ENCODE data around the gene RSF1.

RSF1 gene

DNA sequence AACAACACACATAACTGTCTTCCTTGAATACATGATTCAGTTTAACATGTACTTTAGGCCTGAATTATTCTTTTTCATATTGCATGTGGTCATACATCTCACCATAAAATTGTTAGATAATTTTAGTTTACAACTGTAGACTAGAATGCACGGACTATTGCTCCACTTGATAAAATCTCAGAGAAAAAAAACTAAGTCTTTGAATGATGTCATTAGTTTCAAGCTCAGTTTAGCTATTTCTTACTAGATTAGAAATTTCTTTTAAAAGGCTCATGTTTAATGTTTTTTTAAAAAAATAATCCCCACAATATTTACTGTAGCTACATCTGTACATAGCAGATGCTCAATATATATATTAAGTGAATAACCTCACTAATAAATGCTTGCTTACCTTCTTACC, 5.1 kb downstream of the RSF1 start:
- H3K27ac ChIP-seq (ENCODE audit: extremely low read depth, low read depth, low read length): no peak overlapping the region
- TF ChIP-seq, protein P1, sequence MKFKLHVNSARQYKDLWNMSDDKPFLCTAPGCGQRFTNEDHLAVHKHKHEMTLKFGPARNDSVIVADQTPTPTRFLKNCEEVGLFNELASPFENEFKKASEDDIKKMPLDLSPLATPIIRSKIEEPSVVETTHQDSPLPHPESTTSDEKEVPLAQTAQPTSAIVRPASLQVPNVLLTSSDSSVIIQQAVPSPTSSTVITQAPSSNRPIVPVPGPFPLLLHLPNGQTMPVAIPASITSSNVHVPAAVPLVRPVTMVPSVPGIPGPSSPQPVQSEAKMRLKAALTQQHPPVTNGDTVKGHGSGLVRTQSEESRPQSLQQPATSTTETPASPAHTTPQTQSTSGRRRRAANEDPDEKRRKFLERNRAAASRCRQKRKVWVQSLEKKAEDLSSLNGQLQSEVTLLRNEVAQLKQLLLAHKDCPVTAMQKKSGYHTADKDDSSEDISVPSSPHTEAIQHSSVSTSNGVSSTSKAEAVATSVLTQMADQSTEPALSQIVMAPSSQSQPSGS (tag by site-specific recombination; IDR thresholded peaks at IDR 0.05; ENCODE audit: low read depth): peak; percentile 64
- no peak for TF ChIP-seq ZNF658 (tag by site-specific recombination; IDR thresholded peaks at IDR 0.05)
- no peaks in the 10 kb centered on the region for H3K4me1 ChIP-seq (ENCODE audit: control insufficient read depth, insufficient read depth, low read length)
- no peaks in the 10 kb centered on the region for H3K9me3 ChIP-seq (ENCODE audit: control insufficient read depth, insufficient read depth, low read depth, low read length)
- no peak overlapping the region for H3K4me3 ChIP-seq (ENCODE audit: low read depth, low read length)
- peaks cover 0 to 4% of the 10 kb centered on the region in 2 experiments; a peak in 1 of 3 replicates for H3K36me3 ChIP-seq (ENCODE audit: control insufficient read depth in 2 of 2, insufficient read depth in 1 of 2, low read length in 2 of 2)
- POLR2A ChIA-PET: no interaction called here
- CTCF ChIA-PET: no interaction called here

DNA sequence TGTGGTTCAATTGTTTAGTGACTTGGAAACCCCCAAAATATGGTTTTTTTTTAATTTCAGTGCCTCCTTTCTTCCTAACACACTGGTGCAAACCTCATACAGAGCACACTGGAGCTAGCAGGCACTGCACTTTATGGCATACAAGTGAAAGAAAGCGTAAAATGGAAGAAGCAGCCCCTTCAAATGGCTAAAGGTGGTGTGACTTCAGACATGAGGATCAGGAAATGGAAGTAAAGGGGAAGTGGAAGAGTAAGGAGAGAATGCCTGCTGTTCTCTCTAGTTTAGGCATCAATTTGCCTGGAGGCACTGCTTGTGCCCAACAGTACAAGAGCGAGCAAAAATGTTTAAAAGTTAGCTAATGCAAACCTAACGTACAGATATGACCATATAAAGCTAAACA, 5.7 kb downstream of the RSF1 start:
- H3K4me3 ChIP-seq (ENCODE audit: low read depth, low read length): no peak overlapping the region
- TF ChIP-seq, protein P2, sequence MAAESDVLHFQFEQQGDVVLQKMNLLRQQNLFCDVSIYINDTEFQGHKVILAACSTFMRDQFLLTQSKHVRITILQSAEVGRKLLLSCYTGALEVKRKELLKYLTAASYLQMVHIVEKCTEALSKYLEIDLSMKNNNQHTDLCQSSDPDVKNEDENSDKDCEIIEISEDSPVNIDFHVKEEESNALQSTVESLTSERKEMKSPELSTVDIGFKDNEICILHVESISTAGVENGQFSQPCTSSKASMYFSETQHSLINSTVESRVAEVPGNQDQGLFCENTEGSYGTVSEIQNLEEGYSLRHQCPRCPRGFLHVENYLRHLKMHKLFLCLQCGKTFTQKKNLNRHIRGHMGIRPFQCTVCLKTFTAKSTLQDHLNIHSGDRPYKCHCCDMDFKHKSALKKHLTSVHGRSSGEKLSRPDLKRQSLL (tag by site-specific recombination; IDR thresholded peaks at IDR 0.05): no peak
- TF ChIP-seq, protein P3, sequence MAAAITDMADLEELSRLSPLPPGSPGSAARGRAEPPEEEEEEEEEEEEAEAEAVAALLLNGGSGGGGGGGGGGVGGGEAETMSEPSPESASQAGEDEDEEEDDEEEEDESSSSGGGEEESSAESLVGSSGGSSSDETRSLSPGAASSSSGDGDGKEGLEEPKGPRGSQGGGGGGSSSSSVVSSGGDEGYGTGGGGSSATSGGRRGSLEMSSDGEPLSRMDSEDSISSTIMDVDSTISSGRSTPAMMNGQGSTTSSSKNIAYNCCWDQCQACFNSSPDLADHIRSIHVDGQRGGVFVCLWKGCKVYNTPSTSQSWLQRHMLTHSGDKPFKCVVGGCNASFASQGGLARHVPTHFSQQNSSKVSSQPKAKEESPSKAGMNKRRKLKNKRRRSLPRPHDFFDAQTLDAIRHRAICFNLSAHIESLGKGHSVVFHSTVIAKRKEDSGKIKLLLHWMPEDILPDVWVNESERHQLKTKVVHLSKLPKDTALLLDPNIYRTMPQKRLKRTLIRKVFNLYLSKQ (tag by site-specific recombination; IDR thresholded peaks at IDR 0.05; ENCODE audit: borderline replicate concordance): no peak
- TF ChIP-seq ZFP69B (tag by site-specific recombination; IDR thresholded peaks at IDR 0.05): no peak
- peak; percentile 78 for TF ChIP-seq SETDB1 (IDR thresholded peaks at IDR 0.05; ENCODE audit: insufficient read length, low read length)
- TF ChIP-seq, protein P4, sequence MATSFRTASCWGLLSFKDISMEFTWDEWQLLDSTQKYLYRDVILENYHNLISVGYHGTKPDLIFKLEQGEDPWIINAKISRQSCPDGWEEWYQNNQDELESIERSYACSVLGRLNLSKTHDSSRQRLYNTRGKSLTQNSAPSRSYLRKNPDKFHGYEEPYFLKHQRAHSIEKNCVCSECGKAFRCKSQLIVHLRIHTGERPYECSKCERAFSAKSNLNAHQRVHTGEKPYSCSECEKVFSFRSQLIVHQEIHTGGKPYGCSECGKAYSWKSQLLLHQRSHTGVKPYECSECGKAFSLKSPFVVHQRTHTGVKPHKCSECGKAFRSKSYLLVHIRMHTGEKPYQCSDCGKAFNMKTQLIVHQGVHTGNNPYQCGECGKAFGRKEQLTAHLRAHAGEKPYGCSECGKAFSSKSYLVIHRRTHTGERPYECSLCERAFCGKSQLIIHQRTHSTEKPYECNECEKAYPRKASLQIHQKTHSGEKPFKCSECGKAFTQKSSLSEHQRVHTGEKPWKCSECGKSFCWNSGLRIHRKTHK (tag by site-specific recombination; IDR thresholded peaks at IDR 0.05): no peak
- no peak for TF ChIP-seq ZNF670 (tag by site-specific recombination; IDR thresholded peaks at IDR 0.05; ENCODE audit: low read depth)
- no peak for TF ChIP-seq ZNF335 (tag by site-specific recombination; conservative IDR thresholded peaks at IDR 0.05)
- CTCF ChIA-PET: no interaction called here
- no peaks in the 10 kb centered on the region for H3K9me3 ChIP-seq (ENCODE audit: control insufficient read depth, insufficient read depth, low read depth, low read length)
- peaks cover 0 to 4% of the 10 kb centered on the region in 2 experiments; a peak in 1 of 3 replicates for H3K36me3 ChIP-seq (ENCODE audit: control insufficient read depth in 2 of 2, insufficient read depth in 1 of 2, low read length in 2 of 2)
- no peak overlapping the region for H3K27ac ChIP-seq (ENCODE audit: extremely low read depth, low read depth, low read length)
- POLR2A ChIA-PET: no interaction called here
- no peaks in the 10 kb centered on the region for H3K4me1 ChIP-seq (ENCODE audit: control insufficient read depth, insufficient read depth, low read length)

DNA sequence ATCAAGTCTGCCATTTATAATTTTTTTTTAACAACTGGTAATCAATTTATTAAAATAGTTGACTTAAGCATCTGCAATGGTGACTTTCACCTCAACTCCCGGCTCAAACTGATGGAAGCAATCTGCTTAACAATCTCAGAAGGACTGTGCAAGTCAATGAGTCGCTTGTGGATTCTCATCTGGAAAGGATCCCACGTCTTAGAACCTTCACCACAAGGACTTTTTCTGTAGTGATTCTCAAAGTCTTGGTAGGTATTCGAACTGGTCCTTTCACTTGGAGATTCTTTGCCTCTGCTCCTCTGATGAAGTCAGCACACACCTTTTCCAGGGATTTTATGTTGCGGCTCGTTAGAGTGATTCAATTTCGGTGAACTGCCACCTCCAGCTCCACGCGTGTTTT, 7.3 kb downstream of the RSF1 start:
- TF ChIP-seq, protein P5, sequence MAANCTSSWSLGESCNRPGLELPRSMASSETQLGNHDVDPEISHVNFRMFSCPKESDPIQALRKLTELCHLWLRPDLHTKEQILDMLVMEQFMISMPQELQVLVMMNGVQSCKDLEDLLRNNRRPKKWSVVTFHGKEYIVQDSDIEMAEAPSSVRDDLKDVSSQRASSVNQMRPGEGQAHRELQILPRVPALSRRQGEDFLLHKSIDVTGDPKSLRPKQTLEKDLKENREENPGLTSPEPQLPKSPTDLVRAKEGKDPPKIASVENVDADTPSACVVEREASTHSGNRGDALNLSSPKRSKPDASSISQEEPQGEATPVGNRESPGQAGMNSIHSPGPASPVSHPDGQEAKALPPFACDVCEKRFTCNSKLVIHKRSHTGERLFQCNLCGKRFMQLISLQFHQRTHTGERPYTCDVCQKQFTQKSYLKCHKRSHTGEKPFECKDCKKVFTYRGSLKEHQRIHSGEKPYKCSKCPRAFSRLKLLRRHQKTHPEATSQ (tag by site-specific recombination; IDR thresholded peaks at IDR 0.05): no peak
- TF ChIP-seq ZNF311 (tag by site-specific recombination; IDR thresholded peaks at IDR 0.05; ENCODE audit: borderline replicate concordance) (no peak), ZNF660 (tag by site-specific recombination; IDR thresholded peaks at IDR 0.05) (no peak), ZNF48 (tag by site-specific recombination; IDR thresholded peaks at IDR 0.05) (no peak)
- H3K27ac ChIP-seq (ENCODE audit: extremely low read depth, low read depth, low read length): no peak overlapping the region
- no peaks in the 10 kb centered on the region for H3K9me3 ChIP-seq (ENCODE audit: control insufficient read depth, insufficient read depth, low read depth, low read length)
- no peak overlapping the region for H3K4me3 ChIP-seq (ENCODE audit: low read depth, low read length)
- ChIA-PET CTCF (no interaction called here), POLR2A (no interaction called here)
- peaks cover 0 to 4% of the 10 kb centered on the region in 2 experiments; a peak in 1 of 3 replicates for H3K36me3 ChIP-seq (ENCODE audit: control insufficient read depth in 2 of 2, insufficient read depth in 1 of 2, low read length in 2 of 2)
- no peaks in the 10 kb centered on the region for H3K4me1 ChIP-seq (ENCODE audit: control insufficient read depth, insufficient read depth, low read length)

All from HEK293 (cell line).